Fibroblast of mammary gland (primary cell): ENCODE data around the gene OR2T4.

Experiments
- DNase-seq: peaks from one replicate; pipeline ENCODE4 v3.0.0-alpha.2; 2010; ENCODE audit warnings: low read depth
- H3K4me3 ChIP-seq: 2 replicates; pipeline ENCODE4 v1.5.1; 2011; ENCODE audit warnings: low read depth, mild to moderate bottlenecking, low read length, moderate library complexity; ENCODE audit not compliant: control insufficient read depth
- TF ChIP-seq, protein P1 (sequence below): conservative IDR thresholded peaks from 2 replicates; pipeline ENCODE4 v1.5.1; 2011; ENCODE audit warnings: low read depth, low read length, inconsistent platforms; ENCODE audit not compliant: control insufficient read depth, insufficient read depth

OR2T4 gene

DNA sequence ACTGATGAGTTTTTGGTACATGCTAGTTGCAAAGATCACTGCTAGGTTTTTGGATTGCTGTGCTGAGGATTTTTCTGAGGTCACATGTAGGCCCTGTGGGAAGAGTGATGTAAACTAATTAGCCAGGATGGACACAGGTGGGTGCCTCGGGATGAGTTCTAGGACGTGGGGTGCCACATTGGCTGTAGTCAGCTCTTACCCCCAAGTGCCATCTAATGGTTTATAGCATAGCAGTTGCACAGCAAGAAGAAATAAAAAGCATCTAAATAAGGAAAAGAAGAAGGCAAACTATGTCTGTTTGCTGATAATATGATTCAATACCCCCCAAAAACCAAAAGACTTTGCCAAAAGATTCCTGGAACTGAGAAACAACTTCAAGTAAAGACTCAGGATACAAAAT, 31.6 kb downstream of the OR2T4 start:
- DNase-seq: no peak
- H3K4me3 ChIP-seq: no peak overlapping the region
- TF ChIP-seq, protein P1, sequence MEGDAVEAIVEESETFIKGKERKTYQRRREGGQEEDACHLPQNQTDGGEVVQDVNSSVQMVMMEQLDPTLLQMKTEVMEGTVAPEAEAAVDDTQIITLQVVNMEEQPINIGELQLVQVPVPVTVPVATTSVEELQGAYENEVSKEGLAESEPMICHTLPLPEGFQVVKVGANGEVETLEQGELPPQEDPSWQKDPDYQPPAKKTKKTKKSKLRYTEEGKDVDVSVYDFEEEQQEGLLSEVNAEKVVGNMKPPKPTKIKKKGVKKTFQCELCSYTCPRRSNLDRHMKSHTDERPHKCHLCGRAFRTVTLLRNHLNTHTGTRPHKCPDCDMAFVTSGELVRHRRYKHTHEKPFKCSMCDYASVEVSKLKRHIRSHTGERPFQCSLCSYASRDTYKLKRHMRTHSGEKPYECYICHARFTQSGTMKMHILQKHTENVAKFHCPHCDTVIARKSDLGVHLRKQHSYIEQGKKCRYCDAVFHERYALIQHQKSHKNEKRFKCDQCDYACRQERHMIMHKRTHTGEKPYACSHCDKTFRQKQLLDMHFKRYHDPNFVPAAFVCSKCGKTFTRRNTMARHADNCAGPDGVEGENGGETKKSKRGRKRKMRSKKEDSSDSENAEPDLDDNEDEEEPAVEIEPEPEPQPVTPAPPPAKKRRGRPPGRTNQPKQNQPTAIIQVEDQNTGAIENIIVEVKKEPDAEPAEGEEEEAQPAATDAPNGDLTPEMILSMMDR: no peak

DNA sequence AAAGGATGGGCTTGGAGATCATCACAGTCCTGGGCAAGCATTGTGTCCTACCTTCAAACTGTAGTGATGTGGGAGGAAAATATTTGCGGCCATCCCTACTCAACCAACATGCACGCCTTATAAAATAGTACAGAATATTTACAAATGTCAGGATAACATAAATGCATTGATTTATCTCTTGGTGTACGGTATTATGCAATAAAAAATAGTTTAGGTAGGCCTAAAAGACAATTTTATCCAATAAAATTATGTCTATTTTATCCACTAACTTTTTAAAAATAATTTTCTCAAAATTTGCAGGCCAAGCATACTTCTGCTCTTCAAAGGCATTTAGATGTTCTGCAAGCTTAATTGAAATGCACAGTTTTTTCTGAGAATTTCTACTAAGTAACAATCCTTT, 41.3 kb downstream of the OR2T4 start, which contains the start of gene OR2T1:
Gene OR2T1 (plus strand): TSS at position 301 of the 400 bp plus-strand sequence. CDS start 3,100 bp downstream, outside the sequence.
- TF ChIP-seq, protein P1: no peak
- no peak for DNase-seq
- H3K4me3 ChIP-seq: no peak within 1 kb of the TSS

DNA sequence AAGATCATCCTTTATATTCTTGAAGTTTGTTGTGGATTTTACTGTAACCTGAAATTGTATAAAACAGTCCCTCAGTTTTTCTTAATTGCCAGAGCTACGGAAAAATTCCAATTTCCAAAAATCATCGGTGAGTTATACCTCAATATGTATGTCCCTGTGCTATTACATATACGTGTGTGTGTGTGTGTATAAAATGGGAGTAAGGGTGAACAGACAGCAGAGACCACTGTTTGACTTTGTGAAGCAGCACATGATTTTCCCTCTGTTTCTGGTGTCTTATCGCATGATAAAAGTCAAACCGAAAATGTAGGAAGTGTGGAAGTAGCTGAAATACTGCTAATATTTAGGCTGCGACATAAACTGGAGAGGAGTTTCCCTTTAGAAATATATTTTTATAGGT, 42.6 kb downstream of the OR2T4 start:
- DNase-seq: no peak
- TF ChIP-seq, protein P1: no peak
- H3K4me3 ChIP-seq: no peak overlapping the region

DNA sequence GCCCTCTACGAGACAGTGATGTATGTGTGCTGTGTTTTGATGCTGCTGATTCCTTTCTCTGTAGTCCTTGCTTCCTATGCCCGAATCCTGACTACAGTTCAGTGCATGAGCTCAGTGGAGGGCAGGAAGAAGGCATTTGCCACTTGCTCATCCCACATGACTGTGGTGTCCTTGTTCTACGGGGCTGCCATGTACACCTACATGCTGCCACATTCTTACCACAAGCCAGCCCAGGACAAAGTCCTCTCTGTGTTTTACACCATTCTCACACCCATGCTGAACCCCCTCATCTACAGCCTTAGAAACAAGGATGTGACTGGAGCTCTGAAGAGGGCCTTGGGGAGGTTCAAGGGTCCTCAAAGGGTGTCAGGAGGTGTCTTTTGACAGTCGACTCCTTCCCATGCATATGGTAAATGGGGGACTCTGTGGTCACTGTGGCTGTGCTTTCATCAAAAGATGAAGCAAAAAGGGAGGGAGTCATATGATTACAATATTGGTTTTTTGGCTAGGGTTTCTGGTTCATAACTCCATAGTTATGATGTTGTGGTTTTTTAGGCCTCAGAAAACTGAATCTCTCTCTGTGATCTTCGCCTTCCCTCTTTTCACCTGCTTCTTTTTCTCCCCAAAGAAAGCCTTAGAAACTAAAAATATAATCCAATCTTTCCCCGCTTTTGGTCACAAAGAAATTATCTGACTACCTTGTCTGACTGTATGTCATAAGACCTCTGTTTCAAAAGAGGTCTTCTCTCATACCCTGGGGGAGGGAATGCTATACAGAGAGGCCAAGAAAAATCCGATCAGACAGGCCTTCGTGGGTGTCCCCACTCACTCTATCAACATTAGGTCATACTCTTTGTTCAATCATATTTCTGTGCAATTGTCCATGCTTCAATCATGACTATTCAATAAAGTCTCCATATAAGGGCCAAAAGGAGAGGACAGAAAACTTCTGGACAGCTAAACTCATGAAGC, 45.5 kb downstream of the OR2T4 start:
- TF ChIP-seq, protein P1: no peak
- H3K4me3 ChIP-seq: no peak overlapping the region
- no peak for DNase-seq
